ENCODE measurements around the gene STX12. TPM values are rescaled to one million over a fixed set of nuclear protein-coding genes. Genes with fewer than 3 reads are reported as not detected.

Gene STX12
- total and polyA plus RNA-seq, 2 of the 4 experiments (the other 2 are of a cell fraction): 28.6 to 54.8 TPM

DNA sequence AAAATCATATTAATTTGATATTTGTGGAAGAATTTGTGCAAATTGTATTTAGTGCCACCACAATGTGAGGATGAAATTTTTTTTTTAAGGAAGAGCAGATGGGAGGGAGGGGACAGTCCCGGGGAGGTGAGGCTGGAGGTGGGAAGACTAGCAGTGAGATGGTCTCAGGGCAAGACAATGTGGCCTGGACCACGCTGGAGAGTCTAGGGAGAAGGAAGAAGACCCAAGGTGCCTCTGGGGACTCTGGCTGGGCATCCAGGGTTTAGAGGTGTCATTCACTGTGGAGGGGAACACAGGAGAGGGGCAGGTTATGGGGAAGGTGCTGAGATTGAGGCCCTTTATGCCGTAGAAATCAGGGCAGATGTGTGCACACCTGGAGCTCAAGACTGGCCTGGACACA lies 89.0 kb downstream of the STX12 start:
- Histone ChIP-seq H3K14ac (replicated peaks; ENCODE audit: low read depth, low read length) (0 out of 2 replicates have a peak overlapping the region, but pooled peaks have one; percentile 36), H3K4ac (ENCODE audit: low read depth, low read length) (no peak overlapping the region), H2BK5ac (ENCODE audit: low read depth, low read length, poor library complexity, severe bottlenecking) (no peak overlapping the region), H4K20me1 (ENCODE audit: insufficient read depth, low read length) (no peaks in the 10 kb centered on the region), H3K27ac (ENCODE audit: insufficient read depth, low read length) (no peak overlapping the region), H4K91ac (ENCODE audit: insufficient read depth, low read depth, low read length) (peak overlapping the region; percentile 81; the same call in 1 of the 2 replicates), H3K4me3 (ENCODE audit: insufficient read depth, low read depth, low read length) (no peak overlapping the region), H3K18ac (ENCODE audit: low read depth, low read length) (no peak overlapping the region), H2AFZ (replicated peaks; ENCODE audit: low read length, poor library complexity) (peak overlapping the region; percentile 13), H2AK5ac (ENCODE audit: low read depth, low read length) (peak overlapping the region; percentile 83), H3K9ac (ENCODE audit: low read depth, low read length) (no peak overlapping the region), H3K36me3 (ENCODE audit: control insufficient read depth, insufficient read depth, low read length) (no peaks in the 10 kb centered on the region), H3K9me1 (ENCODE audit: insufficient read depth, low read length) (peaks cover 13% of the 10 kb centered on the region), H3K56ac (ENCODE audit: extremely low read depth, insufficient read depth, low read length) (no peak overlapping the region), H3K4me1 (ENCODE audit: control insufficient read depth, insufficient read depth, low read length) (peaks cover 11% of the 10 kb centered on the region), H2AK9ac (replicated peaks; ENCODE audit: low read depth, low read length, poor library complexity) (no peak overlapping the region), H3K27me3 (ENCODE audit: control insufficient read depth, insufficient read depth, low read length) (no peaks in the 10 kb centered on the region), H3K4me2 (ENCODE audit: low read depth, low read length) (no peak overlapping the region), H2BK15ac (ENCODE audit: low read depth, low read length) (peak overlapping the region; percentile 78; the same call in 1 of the 3 replicates), H3K79me1 (ENCODE audit: low read depth in 1 of 2, low read length in 2 of 2) (no peaks in the 10 kb centered on the region), H3K23ac (ENCODE audit: low read depth, low read length) (no peak overlapping the region), H4K5ac (ENCODE audit: low read depth, low read length) (no peak overlapping the region), H2BK20ac (ENCODE audit: low read depth, low read length) (no peak overlapping the region), H4K8ac (ENCODE audit: low read depth in 2 of 2, low read length in 2 of 2) (no peak overlapping the region), H2BK120ac (ENCODE audit: low read depth, low read length) (peak overlapping the region; percentile 59), H3K9me3 (ENCODE audit: control insufficient read depth, insufficient read depth, low read length) (no peaks in the 10 kb centered on the region)
- DNase-seq (no peak), ATAC-seq (ENCODE audit: low read depth) (no peak)
- CTCF ChIA-PET: no interaction called here
- TF ChIP-seq RFX5 (IDR thresholded peaks at IDR 0.05; ENCODE audit: low read depth, low read length) (no peak), RCOR1 (IDR thresholded peaks at IDR 0.05; ENCODE audit: insufficient replicate concordance, low read length) (no peak), USF2 (IDR thresholded peaks at IDR 0.05; ENCODE audit: low read depth, low read length) (no peak), BHLHE40 (IDR thresholded peaks at IDR 0.05; ENCODE audit: low read depth, low read length) (no peak), POLR2A (IDR thresholded peaks at IDR 0.05; ENCODE audit: low read depth, low read length) (no peak), MAFK (IDR thresholded peaks at IDR 0.05; ENCODE audit: low read depth, low read length) (no peak), MAZ (IDR thresholded peaks at IDR 0.05; ENCODE audit: borderline replicate concordance, low read depth, low read length) (no peak), CTCF (conservative IDR thresholded peaks at IDR 0.05; ENCODE audit: low read depth, low read length) (no peak), SMC3 (IDR thresholded peaks at IDR 0.05; ENCODE audit: low read depth, low read length) (no peak), MXI1 (IDR thresholded peaks at IDR 0.05; ENCODE audit: borderline replicate concordance, low read depth, low read length) (no peak), CHD1 (IDR thresholded peaks at IDR 0.05; ENCODE audit: low read depth, low read length) (no peak), FOS (IDR thresholded peaks at IDR 0.05; ENCODE audit: low read depth, low read length) (no peak), RAD21 (IDR thresholded peaks at IDR 0.05; ENCODE audit: low read length) (no peak), NFE2L2 (IDR thresholded peaks at IDR 0.05; ENCODE audit: low read depth, low read length) (no peak), CEBPB (IDR thresholded peaks at IDR 0.05; ENCODE audit: low read depth, low read length) (no peak)
- TF ChIP-seq, protein P1, sequence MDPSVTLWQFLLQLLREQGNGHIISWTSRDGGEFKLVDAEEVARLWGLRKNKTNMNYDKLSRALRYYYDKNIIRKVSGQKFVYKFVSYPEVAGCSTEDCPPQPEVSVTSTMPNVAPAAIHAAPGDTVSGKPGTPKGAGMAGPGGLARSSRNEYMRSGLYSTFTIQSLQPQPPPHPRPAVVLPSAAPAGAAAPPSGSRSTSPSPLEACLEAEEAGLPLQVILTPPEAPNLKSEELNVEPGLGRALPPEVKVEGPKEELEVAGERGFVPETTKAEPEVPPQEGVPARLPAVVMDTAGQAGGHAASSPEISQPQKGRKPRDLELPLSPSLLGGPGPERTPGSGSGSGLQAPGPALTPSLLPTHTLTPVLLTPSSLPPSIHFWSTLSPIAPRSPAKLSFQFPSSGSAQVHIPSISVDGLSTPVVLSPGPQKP (IDR thresholded peaks at IDR 0.05; ENCODE audit: borderline replicate concordance, low read depth, low read length): no peak
- in situ Hi-C loops (cut with MboI; ENCODE audit: low sequenced_read_pairs): loop anchor here (5.0 to 25.0 kb wide), 2 partner anchors 120 to 350 kb away; no protein-coding TSS in a partner anchor
- dilution Hi-C loops (cut with HindIII; ENCODE audit: low sequenced_read_pairs, unreplicated experiment): no loop called here
- BruUV-seq (replicated peaks): no TSS peak
- POLR2A ChIA-PET (ENCODE audit: unreplicated experiment): no interaction called here
- 100% methylated on average over 2 of the region's 3 CpGs; no CpG with 5 or more reads in 1 of the 2 experiments for WGBS, 2 experiments (ENCODE audit: extremely low coverage in 2 of 2, insufficient read length in 1 of 2)
- intact Hi-C loops (cut with micrococcal nuclease): loop anchor here (5.0 kb wide), 1 partner anchor 205 kb away; no protein-coding TSS in a partner anchor

Data from IMR-90 (cell line).